Activated CD8-positive, alpha-beta memory T cell treated with anti-CD3 and anti-CD28 coated beads for 48 hours (primary cell): Measurements from ENCODE around the gene SEC23B.

ENCODE experiments used
- DNase-seq, 3 experiments: peaks; one replicate each; pipeline ENCODE4 v3.0.0-alpha.2; 2020; ENCODE audit warnings: low read depth in 2 of 3, low spot score in 2 of 3

SEC23B gene

GRCh38 chr20:18587665-18588573 is 80.2 kb downstream of the SEC23B start, which contains the start of gene DTD1:
DTD1 (plus strand) TSS chr20:18588054; CDS start chr20:18588073, 19 bp downstream.
- DNase-seq = peak; percentile 75 to 84 (median 81)

GRCh38 chr20:18588574-18588933 is 80.8 kb downstream of the SEC23B start:
- no peak for DNase-seq

- no peak for DNase-seq
Observed at GRCh38 chr20:18589941-18590674, 82.4 kb downstream of the SEC23B start.

GRCh38 chr20:18596270-18596669 is 88.5 kb downstream of the SEC23B start:
- no peak for DNase-seq

DNA sequence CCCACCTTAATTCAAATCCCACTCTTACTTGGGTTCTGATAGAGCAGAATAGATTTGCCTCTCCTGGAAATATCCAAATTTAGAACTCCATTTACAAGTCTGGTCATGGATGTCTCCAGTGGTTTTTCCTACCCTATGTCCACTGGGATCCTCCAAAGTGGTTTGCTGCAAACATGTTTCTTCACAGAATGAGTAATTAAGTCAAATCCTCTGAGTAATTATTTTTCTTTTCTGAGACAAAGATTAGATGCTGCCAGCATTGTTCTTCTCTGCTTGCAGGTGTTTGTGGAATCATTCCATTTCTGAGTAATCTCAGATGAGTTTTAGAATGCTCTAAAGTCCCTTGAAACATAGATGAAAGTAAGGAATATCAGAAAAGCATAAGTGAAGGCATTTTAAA is 102.0 kb downstream of the SEC23B start:
- DNase-seq = no peak
